DND-41 (cell line): ENCODE measurements around the gene TMEM88.
A peak's percentile ranks its signal among the peaks of the same experiment; 100 is the strongest.

Experiments
- ATAC-seq: fragments of 200-7000 bp; cut with Tn5 transposase; 3 replicates; pipeline ENCODE4 v1.9.1; 2021; ENCODE audit warnings: low read depth; ENCODE audit not compliant: insufficient read depth
- DNase-seq: peaks from one replicate; pipeline ENCODE4 v3.0.0-alpha.2; 2020
- H2AFZ ChIP-seq: 2 replicates; pipeline ENCODE4 v1.6.0; 2012; ENCODE audit warnings: low read depth, low read length
- H3K27ac ChIP-seq: 2 replicates; pipeline ENCODE4 v1.5.1; 2012; ENCODE audit warnings: low read length, inconsistent platforms
- H3K27me3 ChIP-seq: fragments of 200-600 bp; sonication (generic); 2 replicates; pipeline ENCODE4 v1.6.0; 2012; ENCODE audit warnings: low read length, mild to moderate bottlenecking, inconsistent platforms; ENCODE audit not compliant: insufficient read depth, poor library complexity
- H3K36me3 ChIP-seq: 2 replicates; pipeline ENCODE4 v1.5.1; 2012; ENCODE audit warnings: low read length, inconsistent platforms; ENCODE audit not compliant: insufficient read depth
- H3K4me1 ChIP-seq: 2 replicates; pipeline ENCODE4 v1.5.1; 2012; ENCODE audit warnings: mild to moderate bottlenecking, low read length; ENCODE audit not compliant: insufficient read depth
- H3K4me2 ChIP-seq: 2 replicates; pipeline ENCODE4 v1.6.0; 2012; ENCODE audit warnings: mild to moderate bottlenecking, moderate library complexity, low read length, inconsistent platforms; ENCODE audit not compliant: insufficient read depth
- H3K4me3 ChIP-seq, 2 experiments: fragments of 200-600 bp in 1 of 2; shearing (Covaris generic) in 1 of 2; 2 replicates each; pipeline ENCODE4 v1.5.1; 2012 to 2016; ENCODE audit warnings: inconsistent platforms in 2 of 2, low read length in 2 of 2, mild to moderate bottlenecking in 2 of 2, low read depth in 1 of 2, moderate library complexity in 1 of 2
- H3K79me2 ChIP-seq: 2 replicates; pipeline ENCODE4 v1.6.0; 2012; ENCODE audit warnings: low read length, inconsistent platforms; ENCODE audit not compliant: insufficient read depth
- H3K9ac ChIP-seq: 2 replicates; pipeline ENCODE4 v1.6.0; 2012; ENCODE audit warnings: low read depth, mild to moderate bottlenecking, inconsistent platforms, low read length, moderate library complexity
- H3K9me3 ChIP-seq: 2 replicates; pipeline ENCODE4 v1.5.1; 2012; ENCODE audit warnings: low read length, moderate library complexity, mild to moderate bottlenecking, inconsistent platforms; ENCODE audit not compliant: insufficient read depth, severe bottlenecking
- H4K20me1 ChIP-seq: 2 replicates; pipeline ENCODE4 v1.6.0; 2012; ENCODE audit warnings: low read length; ENCODE audit not compliant: insufficient read depth
- EZH2 ChIP-seq: IDR thresholded peaks from 3 replicates; pipeline ENCODE4 v1.6.1; 2012; ENCODE audit warnings: borderline replicate concordance, low read depth, mild to moderate bottlenecking, moderate library complexity, low read length, inconsistent platforms; ENCODE audit not compliant: severe bottlenecking
- TF ChIP-seq, protein P1 (sequence below): IDR thresholded peaks from 2 replicates; pipeline ENCODE4 v1.5.1; 2012; ENCODE audit warnings: borderline replicate concordance, low read length, moderate library complexity, mild to moderate bottlenecking; ENCODE audit not compliant: poor library complexity, severe bottlenecking; ENCODE audit errors: extremely low read depth

Gene TMEM88

DNA sequence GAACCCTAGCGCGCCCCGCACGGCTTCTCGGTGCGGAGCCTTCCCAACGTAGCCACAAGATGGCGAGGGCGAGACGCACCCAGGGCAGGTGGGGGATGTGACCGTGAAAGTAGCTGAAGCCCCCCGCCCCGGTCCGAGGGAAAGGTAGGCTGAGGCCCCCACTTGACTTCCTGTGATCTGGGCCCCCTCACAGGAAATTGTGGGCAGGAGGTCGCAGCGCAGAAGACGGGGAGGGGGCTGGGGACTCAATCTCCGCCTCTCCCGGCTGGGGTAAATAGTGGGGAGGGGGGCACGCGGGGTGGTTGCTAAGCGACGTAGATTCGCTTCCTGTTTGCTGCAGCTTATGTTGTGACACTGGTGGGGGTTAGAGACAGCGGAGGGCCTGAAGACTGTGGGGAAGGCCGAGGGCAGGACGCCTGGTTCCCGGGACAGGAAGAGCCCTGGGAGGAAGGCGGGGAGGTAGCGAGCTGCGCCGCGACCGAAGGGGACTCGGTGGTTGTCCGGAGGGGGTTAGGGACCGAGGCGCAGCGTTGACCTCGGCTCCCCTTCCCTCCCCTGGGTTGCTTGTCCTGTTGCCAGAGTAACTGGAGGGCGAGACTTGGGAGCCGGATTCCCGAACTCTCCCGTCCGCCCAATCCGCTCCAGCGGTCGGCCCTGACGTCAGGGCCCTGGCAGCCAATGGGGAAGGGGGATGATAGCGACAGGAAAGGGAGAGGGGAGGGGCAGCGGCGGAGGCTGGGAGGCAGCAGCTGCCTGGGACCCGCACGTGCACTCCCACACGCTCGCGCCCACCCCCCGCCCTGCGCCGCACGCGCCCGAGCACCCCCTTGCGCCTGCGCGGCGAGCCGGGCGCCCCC lies 19.7 kb upstream of the TMEM88 start:
- peaks cover 10% of the 10 kb centered on the region for H4K20me1 ChIP-seq
- peak overlapping the region; percentile 54 for H3K9ac ChIP-seq
- H3K9me3 ChIP-seq: no peaks in the 10 kb centered on the region
- H3K4me1 ChIP-seq: peaks cover 60% of the 10 kb centered on the region
- peak overlapping the region; percentile 90 for H3K4me2 ChIP-seq
- peak overlapping the region; percentile 73 for H3K27ac ChIP-seq
- ATAC-seq: peak; percentile 72
- H3K79me2 ChIP-seq: no peaks in the 10 kb centered on the region
- H3K27me3 ChIP-seq: peaks cover 32% of the 10 kb centered on the region
- peak; percentile 98 for DNase-seq
- H3K36me3 ChIP-seq: no peaks in the 10 kb centered on the region
- H3K4me3 ChIP-seq: peak overlapping the region in 1 of 2 experiments; percentile 66; a peak in 3 of 4 replicates
- peak overlapping the region; percentile 71 for H2AFZ ChIP-seq
- no peak for TF ChIP-seq EZH2
- TF ChIP-seq, protein P1, sequence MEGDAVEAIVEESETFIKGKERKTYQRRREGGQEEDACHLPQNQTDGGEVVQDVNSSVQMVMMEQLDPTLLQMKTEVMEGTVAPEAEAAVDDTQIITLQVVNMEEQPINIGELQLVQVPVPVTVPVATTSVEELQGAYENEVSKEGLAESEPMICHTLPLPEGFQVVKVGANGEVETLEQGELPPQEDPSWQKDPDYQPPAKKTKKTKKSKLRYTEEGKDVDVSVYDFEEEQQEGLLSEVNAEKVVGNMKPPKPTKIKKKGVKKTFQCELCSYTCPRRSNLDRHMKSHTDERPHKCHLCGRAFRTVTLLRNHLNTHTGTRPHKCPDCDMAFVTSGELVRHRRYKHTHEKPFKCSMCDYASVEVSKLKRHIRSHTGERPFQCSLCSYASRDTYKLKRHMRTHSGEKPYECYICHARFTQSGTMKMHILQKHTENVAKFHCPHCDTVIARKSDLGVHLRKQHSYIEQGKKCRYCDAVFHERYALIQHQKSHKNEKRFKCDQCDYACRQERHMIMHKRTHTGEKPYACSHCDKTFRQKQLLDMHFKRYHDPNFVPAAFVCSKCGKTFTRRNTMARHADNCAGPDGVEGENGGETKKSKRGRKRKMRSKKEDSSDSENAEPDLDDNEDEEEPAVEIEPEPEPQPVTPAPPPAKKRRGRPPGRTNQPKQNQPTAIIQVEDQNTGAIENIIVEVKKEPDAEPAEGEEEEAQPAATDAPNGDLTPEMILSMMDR: peak; percentile 94

DNA sequence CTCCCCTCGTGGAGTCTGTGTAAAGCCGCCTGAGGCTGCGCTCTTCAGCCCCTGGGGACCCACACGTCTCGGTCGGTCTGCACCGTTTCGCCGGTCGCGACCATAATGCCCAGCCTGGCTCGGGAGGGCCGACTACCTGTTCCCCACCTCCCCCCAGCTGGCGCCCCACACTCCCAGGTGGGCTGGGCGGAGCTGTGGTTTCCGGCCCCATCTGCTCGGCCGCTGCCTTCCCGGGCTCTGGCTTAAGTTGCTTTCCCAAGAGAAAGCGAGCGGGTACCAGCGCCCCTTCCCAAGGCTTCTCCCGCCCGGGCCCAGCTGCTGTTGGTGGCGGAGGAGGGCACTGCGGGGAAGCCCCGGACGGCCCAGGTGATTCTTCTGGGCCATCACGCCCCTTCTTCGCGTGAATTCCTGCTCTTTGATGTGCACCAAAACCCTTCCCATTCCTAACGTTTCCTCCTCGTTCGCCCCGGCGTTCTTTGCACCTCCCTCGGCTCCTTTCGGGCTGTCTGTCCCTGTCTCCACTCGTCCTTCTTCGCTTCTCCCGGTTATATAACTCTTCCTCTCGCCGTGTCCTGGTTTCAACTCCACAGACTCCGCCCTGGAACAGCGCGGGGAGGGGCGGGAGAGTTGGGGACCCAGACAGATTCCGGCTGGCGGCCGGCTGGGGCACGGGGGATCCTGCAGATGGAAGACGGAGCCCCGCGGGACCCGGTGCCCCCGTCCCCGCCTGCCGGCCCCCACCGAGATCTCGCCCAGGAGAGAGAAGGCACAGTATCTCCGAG lies 18.9 kb upstream of the TMEM88 start:
- H3K9ac ChIP-seq: peak overlapping the region; percentile 54
- peak overlapping the region; percentile 22 to 64 for H3K4me3 ChIP-seq
- ATAC-seq (no peak), DNase-seq (peak; percentile 50)
- peaks cover 40% of the 10 kb centered on the region for H3K27me3 ChIP-seq
- H3K79me2 ChIP-seq: no peaks in the 10 kb centered on the region
- peaks cover 17% of the 10 kb centered on the region for H4K20me1 ChIP-seq
- H3K4me1 ChIP-seq: peaks cover 66% of the 10 kb centered on the region
- H3K9me3 ChIP-seq: no peaks in the 10 kb centered on the region
- peak overlapping the region; percentile 63 for H2AFZ ChIP-seq
- H3K4me2 ChIP-seq: peak overlapping the region; percentile 90
- peak overlapping the region; percentile 44 for H3K27ac ChIP-seq
- no peak for TF ChIP-seq EZH2
- TF ChIP-seq, protein P1: no peak
- H3K36me3 ChIP-seq: no peaks in the 10 kb centered on the region

DNA sequence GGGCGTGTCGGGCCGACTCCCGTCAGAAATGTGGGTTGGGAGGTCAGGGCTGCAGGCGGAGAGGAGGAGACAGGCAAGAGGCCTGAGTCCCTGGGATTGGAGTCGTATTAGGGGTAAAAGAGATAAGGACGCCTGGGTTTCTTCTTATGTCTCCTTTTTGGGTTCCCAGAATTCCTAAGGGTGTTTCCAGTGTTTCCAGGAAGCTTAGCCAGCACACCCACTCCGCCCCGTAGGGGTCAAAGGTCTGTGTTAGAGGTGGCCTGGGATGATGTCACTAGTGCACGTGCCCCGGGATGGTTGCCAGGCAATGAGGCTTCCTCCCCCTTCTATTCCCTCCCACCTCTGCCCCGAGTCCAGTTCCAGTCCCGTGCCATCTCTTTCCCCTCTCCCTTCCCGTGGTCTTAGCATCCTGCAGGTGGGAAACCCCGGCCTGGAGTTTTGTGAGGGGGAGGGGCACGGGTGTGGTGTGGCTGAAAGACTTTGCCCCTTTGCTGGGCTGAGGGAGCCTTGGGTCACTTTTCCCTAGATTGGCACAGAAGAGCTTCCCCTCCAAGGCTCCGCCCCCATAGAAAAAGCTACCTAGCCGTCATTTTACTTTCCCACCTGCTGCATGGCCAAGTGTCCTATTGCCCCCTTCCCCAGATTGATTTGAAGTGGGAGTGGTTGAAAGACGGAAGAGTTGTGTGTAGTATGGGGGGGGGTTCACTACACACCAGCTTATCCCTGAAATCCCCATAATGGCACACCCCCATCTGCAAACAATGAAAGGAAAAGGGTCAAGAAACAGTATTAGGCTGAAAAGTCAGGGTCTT lies 18.1 kb upstream of the TMEM88 start:
- Histone ChIP-seq H3K9ac (peak overlapping the region; percentile 54; the same call in 1 of the 2 replicates), H3K36me3 (no peaks in the 10 kb centered on the region), H2AFZ (no peak overlapping the region), H3K4me2 (peak overlapping the region; percentile 90), H3K9me3 (no peaks in the 10 kb centered on the region), H3K4me3 (peak overlapping the region; percentile 22 to 64), H3K4me1 (peaks cover 74% of the 10 kb centered on the region), H4K20me1 (peaks cover 22% of the 10 kb centered on the region), H3K79me2 (no peaks in the 10 kb centered on the region), H3K27me3 (peaks cover 42% of the 10 kb centered on the region), H3K27ac (no peak overlapping the region)
- ATAC-seq (no peak), DNase-seq (peak; percentile 84)
- TF ChIP-seq, protein P1: no peak
- no peak for TF ChIP-seq EZH2
